Testis (tissue), 2 donors: ENCODE measurements around the gene LAMA3.

Experiments used
- POLR2A ChIP-seq: fragments of 450-650 bp; IDR thresholded peaks from one replicate; pipeline ENCODE4 v1.6.1; 2017; ENCODE audit warnings: antibody characterized with exemption, mild to moderate bottlenecking, moderate library complexity
- TF ChIP-seq, protein P1 (sequence below), 3 experiments: fragments of 450-650 bp in 2 of 3; fragments of 200-600 bp in 1 of 3; sonication (generic) in 1 of 3; IDR thresholded peaks; one replicate each; pipeline ENCODE4 v1.5.1; 2016 to 2019; ENCODE audit warnings: antibody characterized with exemption in 3 of 3, mild to moderate bottlenecking in 2 of 3, moderate library complexity in 1 of 3

DNA sequence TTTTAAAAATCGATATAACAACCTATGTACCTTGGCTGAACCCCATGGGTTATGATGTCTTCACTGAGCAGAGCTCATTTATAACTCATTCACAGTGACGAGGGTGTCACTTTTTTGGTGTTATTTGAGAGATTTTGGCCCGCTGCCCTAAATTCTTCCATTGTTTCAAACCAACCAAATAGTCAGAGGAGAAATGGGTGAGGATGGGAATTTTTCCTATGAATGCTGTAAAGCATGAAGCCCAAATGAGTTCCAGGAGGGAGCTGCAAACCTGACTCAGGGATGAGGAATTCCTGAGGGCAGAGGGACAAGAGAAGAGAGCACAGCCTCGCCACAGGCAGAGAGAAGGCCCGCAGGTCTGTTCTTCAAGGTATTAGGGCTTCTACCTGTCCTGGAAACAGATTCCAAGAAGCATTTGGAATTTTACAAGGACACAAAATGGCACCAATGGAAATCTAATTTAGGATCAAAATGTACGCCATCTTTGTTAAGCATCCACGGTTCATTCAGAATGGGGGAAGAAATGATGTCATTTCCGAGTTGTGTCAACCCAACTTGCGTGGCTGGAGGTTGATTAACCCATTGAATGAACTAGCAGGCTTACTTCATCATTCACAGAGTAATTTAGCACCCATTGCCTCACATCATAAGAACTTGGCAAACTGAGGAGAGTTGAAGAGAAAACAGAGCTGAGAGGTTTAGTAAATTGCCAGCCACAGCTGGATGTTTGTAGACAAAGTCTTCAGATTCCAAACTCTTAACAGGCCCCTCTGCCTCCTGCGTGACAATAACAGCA lies 133.5 kb downstream of the LAMA3 start:
- TF ChIP-seq POLR2A, result no peak
- TF ChIP-seq, protein P1, sequence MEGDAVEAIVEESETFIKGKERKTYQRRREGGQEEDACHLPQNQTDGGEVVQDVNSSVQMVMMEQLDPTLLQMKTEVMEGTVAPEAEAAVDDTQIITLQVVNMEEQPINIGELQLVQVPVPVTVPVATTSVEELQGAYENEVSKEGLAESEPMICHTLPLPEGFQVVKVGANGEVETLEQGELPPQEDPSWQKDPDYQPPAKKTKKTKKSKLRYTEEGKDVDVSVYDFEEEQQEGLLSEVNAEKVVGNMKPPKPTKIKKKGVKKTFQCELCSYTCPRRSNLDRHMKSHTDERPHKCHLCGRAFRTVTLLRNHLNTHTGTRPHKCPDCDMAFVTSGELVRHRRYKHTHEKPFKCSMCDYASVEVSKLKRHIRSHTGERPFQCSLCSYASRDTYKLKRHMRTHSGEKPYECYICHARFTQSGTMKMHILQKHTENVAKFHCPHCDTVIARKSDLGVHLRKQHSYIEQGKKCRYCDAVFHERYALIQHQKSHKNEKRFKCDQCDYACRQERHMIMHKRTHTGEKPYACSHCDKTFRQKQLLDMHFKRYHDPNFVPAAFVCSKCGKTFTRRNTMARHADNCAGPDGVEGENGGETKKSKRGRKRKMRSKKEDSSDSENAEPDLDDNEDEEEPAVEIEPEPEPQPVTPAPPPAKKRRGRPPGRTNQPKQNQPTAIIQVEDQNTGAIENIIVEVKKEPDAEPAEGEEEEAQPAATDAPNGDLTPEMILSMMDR (IDR thresholded peaks at IDR 0.05), result no peak
